8988T (cell line): Measurements from ENCODE around the gene ADARB2.

ENCODE experiments used
- DNase-seq: peaks from one replicate; pipeline ENCODE4 v3.0.0; 2011

The ADARB2 gene

GRCh38 chr10:1189166-1190051, 547.9 kb downstream of the ADARB2 start:
- no peak for DNase-seq

- no peak for DNase-seq
Observed at GRCh38 chr10:1188558-1189135, 548.7 kb downstream of the ADARB2 start.

- DNase-seq, result no peak
Observed at GRCh38 chr10:1187855-1188557, 549.3 kb downstream of the ADARB2 start.

GRCh38 chr10:1187151-1187854, 550.0 kb downstream of the ADARB2 start:
- no peak for DNase-seq

GRCh38 chr10:1186683-1186990, 550.7 kb downstream of the ADARB2 start:
- DNase-seq, result no peak

GRCh38 chr10:1185911-1186682, 551.2 kb downstream of the ADARB2 start:
- DNase-seq, result no peak

GRCh38 chr10:1184541-1185430, 552.5 kb downstream of the ADARB2 start:
- no peak for DNase-seq

- DNase-seq, result no peak
Observed at GRCh38 chr10:1183701-1184100, 553.6 kb downstream of the ADARB2 start.

- DNase-seq, result no peak
Observed at GRCh38 chr10:1183033-1183396, 554.3 kb downstream of the ADARB2 start.

GRCh38 chr10:1182280-1183032, 554.9 kb downstream of the ADARB2 start:
- DNase-seq, result no peak

- no peak for DNase-seq
Observed at GRCh38 chr10:1180836-1181235, 556.5 kb downstream of the ADARB2 start.

GRCh38 chr10:1180071-1180730, 557.1 kb downstream of the ADARB2 start:
- no peak for DNase-seq

- no peak for DNase-seq
Observed at GRCh38 chr10:1179346-1180070, 557.8 kb downstream of the ADARB2 start.

GRCh38 chr10:1178506-1178905, 558.8 kb downstream of the ADARB2 start:
- DNase-seq, result no peak

GRCh38 chr10:1177936-1178335, 559.4 kb downstream of the ADARB2 start:
- DNase-seq, result no peak

GRCh38 chr10:1175956-1176565, 561.3 kb downstream of the ADARB2 start:
- DNase-seq, result no peak

GRCh38 chr10:1174022-1174421, 563.3 kb downstream of the ADARB2 start:
- DNase-seq, result no peak

GRCh38 chr10:1173091-1173490, 564.2 kb downstream of the ADARB2 start:
- no peak for DNase-seq
